HG02588 (cell line): ENCODE data around the gene FOXL2.

ENCODE experiments used
- ATAC-seq: cut with Tn5 transposase; IDR thresholded peaks from one replicate; pipeline ENCODE4 v1.9.1; 2021; ENCODE audit warnings: mild to moderate bottlenecking, moderate library complexity; ENCODE audit not compliant: unreplicated experiment

FOXL2 gene

GRCh38 chr3:138946663-138947494, at the start of gene FOXL2, which contains the start of gene FOXL2NB:
Gene FOXL2 (minus strand): TSS chr3:138947137. CDS start chr3:138946722, 415 bp downstream.
Gene FOXL2NB (plus strand): TSS chr3:138947217. CDS start chr3:138947365, 148 bp downstream.
- no peak for ATAC-seq

- no peak for ATAC-seq
Observed at GRCh38 chr3:138995706-138996105, 48.8 kb upstream of the FOXL2 start.

- ATAC-seq = no peak
Observed at GRCh38 chr3:138987181-138987580, 40.2 kb upstream of the FOXL2 start.

- no peak for ATAC-seq
Observed at GRCh38 chr3:138985932-138986331, 39.0 kb upstream of the FOXL2 start.

GRCh38 chr3:138984816-138985215, 37.9 kb upstream of the FOXL2 start:
- no peak for ATAC-seq

- no peak for ATAC-seq
Observed at GRCh38 chr3:138976047-138976446, 29.1 kb upstream of the FOXL2 start.

GRCh38 chr3:138975351-138975750, 28.4 kb upstream of the FOXL2 start:
- ATAC-seq = no peak

GRCh38 chr3:138974462-138974861, 27.5 kb upstream of the FOXL2 start:
- no peak for ATAC-seq

- no peak for ATAC-seq
Observed at GRCh38 chr3:138972941-138973340, 26.0 kb upstream of the FOXL2 start.

- ATAC-seq = no peak
Observed at GRCh38 chr3:138971766-138972320, 24.9 kb upstream of the FOXL2 start.

GRCh38 chr3:138964923-138965322, 18.0 kb upstream of the FOXL2 start:
- no peak for ATAC-seq

GRCh38 chr3:138964264-138964663, 17.3 kb upstream of the FOXL2 start:
- ATAC-seq = no peak

GRCh38 chr3:138962854-138963560, 16.1 kb upstream of the FOXL2 start:
- ATAC-seq = no peak

GRCh38 chr3:138960417-138960852, 13.5 kb upstream of the FOXL2 start:
- ATAC-seq = no peak

- no peak for ATAC-seq
Observed at GRCh38 chr3:138950701-138951100, 3.8 kb upstream of the FOXL2 start.

- ATAC-seq = no peak
Observed at GRCh38 chr3:138950006-138950644, 3.2 kb upstream of the FOXL2 start.

- ATAC-seq = no peak
Observed at GRCh38 chr3:138949445-138950005, 2.6 kb upstream of the FOXL2 start.

- ATAC-seq = no peak
Observed at GRCh38 chr3:138949002-138949418, 2.1 kb upstream of the FOXL2 start.

- no peak for ATAC-seq
Observed at GRCh38 chr3:138948371-138949001, 1.5 kb upstream of the FOXL2 start.

GRCh38 chr3:138947495-138948121, 671 bp upstream of the FOXL2 start:
- no peak for ATAC-seq
